ENCODE results near the gene SLC49A3. TPM values are rescaled to one million over a fixed set of nuclear protein-coding genes. Genes with fewer than 3 reads are reported as not detected.

Gene SLC49A3
- polyA plus RNA-seq, 1 donor from 2014 or later, result not detected

DNA sequence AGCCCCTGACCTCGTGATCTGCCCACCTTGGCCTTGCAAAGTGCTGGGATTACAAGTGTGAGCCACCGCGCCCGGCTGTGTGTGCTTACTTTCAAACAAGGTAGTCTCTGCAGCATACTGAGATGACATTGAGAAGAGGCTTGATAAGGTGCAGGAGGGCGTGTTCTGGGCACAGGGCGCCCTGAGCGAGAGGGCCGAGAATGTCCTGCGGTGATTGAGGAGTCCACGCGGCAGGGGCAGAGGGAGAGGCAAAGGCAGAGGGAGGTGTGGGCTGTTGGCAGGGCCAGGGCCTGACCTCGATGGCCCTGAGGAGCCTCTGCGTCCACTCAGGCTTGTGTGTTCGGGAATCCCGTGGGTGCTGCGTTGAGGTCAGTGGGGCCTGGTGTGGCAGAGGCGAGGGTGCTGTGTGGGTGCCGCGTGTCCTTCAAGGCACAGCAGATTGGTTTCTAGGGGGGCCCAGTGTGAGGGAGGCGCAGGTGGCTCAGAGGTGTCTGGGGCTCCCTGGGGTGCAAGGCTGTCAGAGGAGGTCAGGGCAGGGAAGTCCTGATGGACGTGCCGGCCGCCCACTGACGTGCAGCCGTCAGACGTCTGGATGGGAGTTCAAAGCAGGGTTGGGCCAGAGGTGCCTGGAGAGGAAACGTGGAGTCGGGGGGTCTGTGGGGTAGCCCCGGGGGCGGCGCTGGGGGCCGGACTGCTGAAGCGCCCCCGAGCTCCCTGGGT, 28.8 kb upstream of the SLC49A3 start:
- peaks cover 44% of the 10 kb centered on the region for H3K79me2 ChIP-seq (replicated peaks; ENCODE audit: insufficient read depth, low read length)
- peaks cover 33% of the 10 kb centered on the region for H4K20me1 ChIP-seq (ENCODE audit: insufficient read depth)
- no peaks in the 10 kb centered on the region for H3K9me3 ChIP-seq (ENCODE audit: low read length)
- no peaks in the 10 kb centered on the region for H3K36me3 ChIP-seq (ENCODE audit: insufficient read depth, low read length)
- no peak for TF ChIP-seq MXI1 (conservative IDR thresholded peaks at IDR 0.05; ENCODE audit: poor library complexity, severe bottlenecking)
- TF ChIP-seq POLR2AphosphoS5 (IDR thresholded peaks at IDR 0.05), result no peak
- TF ChIP-seq CTCF (IDR thresholded peaks at IDR 0.05; ENCODE audit: poor library complexity, severe bottlenecking), result no peak
- TF ChIP-seq REST (IDR thresholded peaks at IDR 0.05; ENCODE audit: borderline replicate concordance), result no peak
- TF ChIP-seq SMC3 (conservative IDR thresholded peaks at IDR 0.05; ENCODE audit: poor library complexity), result no peak
- TF ChIP-seq RAD21 (conservative IDR thresholded peaks at IDR 0.05), result no peak
- no peak for TF ChIP-seq EP300 (conservative IDR thresholded peaks at IDR 0.05; ENCODE audit: poor library complexity, severe bottlenecking)
- no peak for TF ChIP-seq EZH2 (IDR thresholded peaks at IDR 0.05; ENCODE audit: borderline replicate concordance, insufficient read depth, low read length, poor library complexity, severe bottlenecking)
- TF ChIP-seq TAF1 (IDR thresholded peaks at IDR 0.05; ENCODE audit: low read depth), result no peak
- no peak overlapping the region for H2AFZ ChIP-seq (ENCODE audit: low read depth, low read length)
- no peaks in the 10 kb centered on the region for H3F3A ChIP-seq (ENCODE audit: insufficient read depth, low read length, poor library complexity, severe bottlenecking)
- H3K9ac ChIP-seq (ENCODE audit: low read length), result no peak overlapping the region
- H3K4me2 ChIP-seq (ENCODE audit: low read length), result no peak overlapping the region
- H3K4me3 ChIP-seq (ENCODE audit: low read length), result no peak overlapping the region
- H3K27ac ChIP-seq (ENCODE audit: low read length), result no peak overlapping the region
- no peaks in the 10 kb centered on the region for H3K9me2 ChIP-seq (ENCODE audit: insufficient read depth, low read length)
- no peaks in the 10 kb centered on the region for H3K27me3 ChIP-seq (ENCODE audit: insufficient read depth, low read depth, low read length)

GRCh38 chr4:714087-714486, 25.1 kb upstream of the SLC49A3 start:
- Histone ChIP-seq H3K36me3 (ENCODE audit: insufficient read depth, low read length) (no peaks in the 10 kb centered on the region), H3F3A (ENCODE audit: insufficient read depth, low read length, poor library complexity, severe bottlenecking) (peaks cover 6% of the 10 kb centered on the region), H3K4me3 (ENCODE audit: low read length) (no peak overlapping the region), H3K27me3 (ENCODE audit: insufficient read depth, low read depth, low read length) (no peaks in the 10 kb centered on the region), H3K4me2 (ENCODE audit: low read length) (no peak overlapping the region), H3K79me2 (replicated peaks; ENCODE audit: insufficient read depth, low read length) (peaks cover 68% of the 10 kb centered on the region), H3K9me3 (ENCODE audit: low read length) (no peaks in the 10 kb centered on the region), H3K9me2 (ENCODE audit: insufficient read depth, low read length) (no peaks in the 10 kb centered on the region), H3K9ac (ENCODE audit: low read length) (no peak overlapping the region), H4K20me1 (ENCODE audit: insufficient read depth) (peaks cover 44% of the 10 kb centered on the region), H3K27ac (ENCODE audit: low read length) (no peak overlapping the region), H2AFZ (ENCODE audit: low read depth, low read length) (no peak overlapping the region)
- no peak for TF ChIP-seq CTCF (IDR thresholded peaks at IDR 0.05; ENCODE audit: poor library complexity, severe bottlenecking)

All from neural cell (in vitro differentiated cells).